Germinal center (tissue), 1 donor: ENCODE results near the gene BANF2.

Experiments
- DNase-seq: peaks from one replicate; pipeline ENCODE4 v3.0.0; 2012; ENCODE audit warnings: mixed read lengths, low spot score

Gene BANF2

DNA sequence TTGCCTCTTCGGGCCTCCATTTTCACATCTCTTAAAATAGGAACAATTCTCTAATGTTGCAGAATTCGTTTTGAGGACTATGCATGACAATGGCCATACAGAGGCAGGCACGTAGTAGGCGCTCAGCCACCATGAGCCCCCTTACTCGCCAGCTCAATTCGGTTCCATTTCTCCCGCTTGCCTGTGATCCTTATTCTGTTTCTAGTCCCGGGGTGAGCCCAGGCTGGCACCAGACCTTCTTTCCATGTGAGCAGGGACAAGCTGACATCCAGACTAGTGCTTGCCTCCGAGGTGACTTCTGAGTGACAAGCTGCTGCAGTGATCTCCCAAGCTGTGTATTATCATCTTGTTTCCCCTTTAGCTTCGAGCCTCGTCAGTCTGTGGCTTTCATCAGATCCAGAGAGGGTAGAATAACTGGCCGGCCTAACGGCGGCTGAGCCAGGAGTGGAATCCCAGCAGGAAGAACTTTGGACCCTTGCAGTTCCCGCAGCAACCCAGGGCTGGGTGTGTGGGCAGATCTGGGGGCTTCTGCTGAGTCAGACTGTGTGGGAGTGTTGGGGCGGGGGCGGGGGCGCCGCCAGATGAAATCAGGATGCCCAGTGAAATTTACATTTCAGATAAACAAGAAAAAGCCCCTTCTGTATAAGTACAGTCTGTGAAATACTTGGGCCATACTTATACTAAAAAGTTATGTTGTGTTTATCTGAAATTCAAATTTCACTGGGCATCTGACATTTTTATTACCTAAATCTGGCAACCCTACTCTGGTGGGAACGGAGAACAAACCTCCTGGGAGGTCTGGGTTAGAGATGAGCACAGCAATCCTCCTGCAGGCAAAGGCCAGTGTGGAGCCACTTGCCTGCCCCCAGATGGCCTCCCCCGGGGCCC, 10.9 kb downstream of the BANF2 start:
- no peak for DNase-seq

GRCh38 chr20:17711267-17711627, 11.5 kb downstream of the BANF2 start:
- DNase-seq = no peak

GRCh38 chr20:17712201-17712600, 12.4 kb downstream of the BANF2 start:
- no peak for DNase-seq

GRCh38 chr20:17712708-17713107, 12.9 kb downstream of the BANF2 start:
- no peak for DNase-seq

DNA sequence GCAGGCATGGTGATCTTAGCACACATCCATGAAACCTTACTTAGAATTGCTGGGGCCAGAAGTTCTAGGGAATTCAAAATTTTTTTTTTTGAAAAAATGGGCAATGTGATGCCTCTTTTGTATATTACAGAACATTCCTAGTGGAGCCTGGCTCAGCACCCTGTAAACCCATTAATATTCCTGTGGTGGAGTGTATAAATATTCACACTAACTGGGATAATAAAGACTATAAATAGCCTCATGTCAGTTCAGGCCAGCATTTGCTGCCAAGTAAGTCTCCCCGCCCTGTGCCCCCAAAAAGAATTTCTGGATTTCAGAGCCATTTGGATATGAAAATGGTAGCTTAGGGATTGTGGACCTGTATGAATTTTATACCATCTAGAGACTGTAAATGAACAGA, 14.8 kb downstream of the BANF2 start:
- DNase-seq = no peak

- DNase-seq = no peak
These were observed 15.3 kb downstream of the BANF2 start for GRCh38 chr20:17715075-17715474.

- DNase-seq = no peak
These were observed 16.6 kb downstream of the BANF2 start for GRCh38 chr20:17716331-17716730.

GRCh38 chr20:17720755-17721154, 21.0 kb downstream of the BANF2 start:
- no peak for DNase-seq

GRCh38 chr20:17721802-17722486, 22.2 kb downstream of the BANF2 start:
- DNase-seq = no peak

- no peak for DNase-seq
These were observed 22.9 kb downstream of the BANF2 start for GRCh38 chr20:17722493-17723300.

GRCh38 chr20:17723301-17723691, 23.5 kb downstream of the BANF2 start:
- no peak for DNase-seq

DNA sequence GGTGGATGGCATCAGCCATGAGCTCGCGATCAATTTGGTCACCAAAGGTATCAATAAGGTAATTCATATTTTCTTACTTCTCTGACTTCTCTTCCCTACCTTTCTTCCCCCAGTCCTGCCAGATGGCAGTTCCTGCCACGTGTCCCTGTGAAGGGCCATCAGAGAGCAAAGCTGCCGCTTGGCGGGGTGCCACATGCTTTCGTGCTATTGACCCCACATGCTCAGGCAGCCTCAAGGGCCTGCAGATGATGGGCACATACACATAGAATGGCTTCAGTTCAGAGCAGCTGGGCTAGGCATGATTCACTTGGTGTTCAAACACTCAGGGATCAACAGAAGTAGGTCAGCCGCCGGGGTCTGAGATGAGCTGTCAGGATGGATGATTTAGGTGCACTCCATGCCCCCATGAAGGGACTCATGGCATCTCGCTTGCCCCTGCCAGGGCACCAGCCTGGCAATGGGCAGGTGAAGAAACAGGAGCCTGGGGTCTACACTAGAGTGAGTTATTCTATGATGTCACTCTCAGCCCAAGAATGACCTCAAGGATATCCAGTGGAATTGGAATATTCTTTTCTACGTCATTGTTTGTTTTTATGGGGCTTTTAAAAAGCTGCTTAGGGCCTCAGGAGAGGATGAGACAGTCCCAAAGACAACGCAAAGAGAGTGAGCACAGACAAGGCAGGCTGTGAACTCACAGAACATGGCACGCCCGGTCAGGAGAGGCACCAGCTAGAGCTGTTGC, 25.5 kb downstream of the BANF2 start:
- DNase-seq = no peak

DNA sequence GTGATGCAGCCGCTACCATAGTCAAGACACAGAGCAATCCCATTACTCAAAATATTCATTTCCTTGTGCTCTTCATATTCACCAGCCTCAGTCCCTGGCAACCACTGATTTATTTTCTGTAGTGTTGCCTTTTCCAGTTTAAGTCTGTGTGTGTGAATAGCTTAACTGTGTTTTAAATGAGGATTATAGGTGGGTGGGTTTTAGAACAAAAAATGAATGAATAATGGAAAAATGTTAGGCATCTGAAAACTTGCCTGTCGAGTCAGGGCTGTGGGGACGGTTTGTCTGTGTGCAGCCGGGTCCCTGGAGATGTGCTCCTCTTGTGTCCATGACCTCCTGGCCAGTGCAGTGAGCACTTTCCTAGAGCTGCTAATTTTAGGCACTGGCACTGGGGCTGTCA, 27.1 kb downstream of the BANF2 start:
- no peak for DNase-seq

DNA sequence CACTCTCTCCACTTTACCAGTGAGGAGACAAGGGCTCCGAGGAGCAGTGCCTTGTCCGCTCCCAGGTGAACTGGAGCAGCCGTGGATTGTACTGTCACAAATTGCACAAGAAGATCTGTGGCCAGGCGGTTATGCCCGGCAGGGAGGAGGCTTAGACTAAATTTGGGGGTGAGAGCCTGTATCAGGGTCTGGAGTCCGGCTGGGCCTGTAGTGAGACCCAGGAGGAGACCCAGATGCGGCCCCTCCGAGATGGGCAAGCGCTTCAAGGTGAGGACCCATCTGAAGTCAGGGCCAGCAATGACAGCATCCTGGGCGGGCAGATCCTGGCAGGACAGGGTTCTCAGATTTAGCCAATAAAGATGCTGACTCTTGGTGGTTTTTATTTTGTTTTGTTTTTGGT, 27.6 kb downstream of the BANF2 start:
- DNase-seq = no peak

- DNase-seq = no peak
These were observed 28.3 kb downstream of the BANF2 start for GRCh38 chr20:17728074-17728473.

DNA sequence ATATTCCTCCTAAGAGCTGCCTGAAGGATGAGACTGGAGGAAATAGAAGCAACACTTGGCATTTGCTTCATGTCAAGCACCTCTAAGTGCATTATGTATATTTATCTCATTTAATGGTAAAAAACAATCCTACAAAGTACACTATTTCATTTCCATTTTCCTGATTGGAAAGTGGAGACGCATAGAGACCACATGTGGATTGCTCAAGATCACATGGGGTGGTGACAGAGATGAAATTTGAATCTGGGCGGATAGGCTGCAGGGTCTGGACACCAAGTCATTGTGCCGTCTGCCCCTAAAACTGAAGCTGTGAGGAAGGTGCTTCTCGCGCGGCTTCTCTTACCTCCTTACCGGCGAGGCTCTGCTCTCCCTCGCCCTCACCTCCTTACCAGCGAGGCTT, 30.3 kb downstream of the BANF2 start:
- DNase-seq = no peak

- DNase-seq = no peak
These were observed 31.5 kb downstream of the BANF2 start for GRCh38 chr20:17731233-17731632.

- DNase-seq = no peak
These were observed 33.2 kb downstream of the BANF2 start for GRCh38 chr20:17732907-17733521.

DNA sequence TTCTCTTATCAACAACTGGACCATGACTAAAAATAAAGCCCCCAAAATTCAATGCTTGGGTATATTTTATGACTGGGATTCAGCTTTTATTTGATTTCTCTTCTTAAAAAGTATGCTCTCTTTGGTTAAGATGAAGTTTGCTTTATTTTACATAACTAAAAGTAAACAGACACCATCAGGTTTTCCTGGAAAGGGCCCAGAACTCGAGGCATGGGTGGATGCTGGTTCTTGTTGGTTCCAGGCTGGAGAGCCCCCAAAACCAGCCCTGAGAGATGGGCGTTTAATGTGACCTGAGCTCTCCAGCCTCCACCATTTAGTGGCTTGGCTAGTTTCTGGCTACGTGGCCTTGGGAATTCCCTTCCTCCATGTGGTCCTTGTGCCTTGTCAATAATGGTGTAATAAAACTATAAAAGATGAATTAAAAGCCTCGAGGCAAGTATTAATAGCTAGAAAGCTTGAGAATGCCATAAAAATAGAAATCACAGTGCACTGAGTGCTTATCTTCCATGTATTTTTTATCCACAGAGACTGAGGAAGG, 34.1 kb downstream of the BANF2 start:
- DNase-seq = no peak

- DNase-seq = no peak
These were observed 34.6 kb downstream of the BANF2 start for GRCh38 chr20:17734374-17734773.

- no peak for DNase-seq
These were observed 35.5 kb downstream of the BANF2 start for GRCh38 chr20:17735206-17735804.
